Astrocyte of the spinal cord (primary cell): ENCODE results near the gene RNF144A.
A peak's percentile ranks its signal among the peaks of the same experiment; 100 is the strongest.

Source experiments
- DNase-seq: peaks from one replicate; pipeline ENCODE4 v3.0.0; 2011; ENCODE audit warnings: low read depth, low spot score
- H3K4me3 ChIP-seq: 2 replicates; pipeline ENCODE4 v1.5.1; 2011; ENCODE audit warnings: low read depth, mild to moderate bottlenecking, low read length, moderate library complexity
- CTCF ChIP-seq: IDR thresholded peaks from 2 replicates; pipeline ENCODE4 v1.5.1; 2012; ENCODE audit warnings: low read depth, mild to moderate bottlenecking, low read length, inconsistent platforms
- in situ Hi-C: cut with HindIII; loops from 2 replicates; pipeline ENCODE4 v1.10.0; 2017; ENCODE audit warnings: low sequenced_read_pairs

The RNF144A gene

DNA sequence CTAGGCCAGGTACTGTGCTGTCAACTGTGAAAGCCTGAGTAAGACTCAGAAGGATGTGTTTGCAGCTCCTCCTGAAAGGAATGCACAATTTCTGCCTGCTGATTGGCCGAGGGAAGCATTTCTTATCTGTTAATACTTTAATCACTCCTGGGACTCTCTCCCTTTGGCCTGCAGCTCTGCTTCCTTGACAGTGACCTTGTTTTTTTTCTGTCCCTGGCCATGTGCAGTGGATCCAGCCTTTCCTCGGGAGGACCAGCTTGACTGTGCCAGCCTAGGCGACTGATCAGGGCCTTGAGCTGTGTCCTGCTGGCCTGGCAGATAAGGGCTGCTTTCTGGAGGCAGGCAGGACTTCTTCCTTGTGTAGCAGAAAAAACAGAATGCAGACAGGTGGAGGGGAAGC is 10.0 kb downstream of the RNF144A start:
- TF ChIP-seq CTCF, result no peak
- DNase-seq, result no peak
- no peak overlapping the region for H3K4me3 ChIP-seq
- in situ Hi-C loops, result no loop called here

GRCh38 chr2:6927753-6928152 is 10.5 kb downstream of the RNF144A start:
- DNase-seq, result no peak
- H3K4me3 ChIP-seq, result no peak overlapping the region
- in situ Hi-C loops, result no loop called here
- no peak for TF ChIP-seq CTCF

- in situ Hi-C loops, result no loop called here
- H3K4me3 ChIP-seq, result no peak overlapping the region
- no peak for TF ChIP-seq CTCF
- DNase-seq, result no peak
Measured at GRCh38 chr2:6928452-6928851, 11.2 kb downstream of the RNF144A start.

GRCh38 chr2:6929196-6929819 is 12.1 kb downstream of the RNF144A start:
- H3K4me3 ChIP-seq, result no peak overlapping the region
- in situ Hi-C loops, result no loop called here
- DNase-seq, result peak; percentile 42
- TF ChIP-seq CTCF, result no peak

GRCh38 chr2:6930923-6931647 is 13.9 kb downstream of the RNF144A start:
- no peak for DNase-seq
- no peak for TF ChIP-seq CTCF
- in situ Hi-C loops, result no loop called here
- H3K4me3 ChIP-seq, result no peak overlapping the region

DNA sequence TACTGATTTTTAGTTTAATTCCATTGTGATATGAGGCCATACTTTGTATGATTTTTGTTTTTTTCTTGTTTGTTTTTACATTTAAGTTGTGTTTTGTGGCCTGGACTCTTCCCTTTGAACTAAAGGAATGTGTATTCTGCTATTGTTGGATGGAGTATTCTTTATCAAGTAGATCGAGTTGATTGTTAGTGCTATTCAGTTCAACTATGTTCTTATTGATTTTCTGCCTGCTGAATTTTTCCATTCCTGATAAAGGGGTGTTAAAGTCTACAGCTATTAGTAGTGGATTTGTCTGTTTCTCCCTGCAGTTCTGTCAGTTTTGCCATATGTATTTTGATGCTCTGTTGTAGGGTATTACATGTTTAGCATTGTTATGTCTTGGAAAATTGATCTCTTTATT is 14.5 kb downstream of the RNF144A start:
- no peak overlapping the region for H3K4me3 ChIP-seq
- no peak for DNase-seq
- TF ChIP-seq CTCF, result no peak
- in situ Hi-C loops, result no loop called here
